GM21423 (cell line): Measurements from ENCODE around the gene NFIB.

Experiments
- ATAC-seq: cut with Tn5 transposase; IDR thresholded peaks from one replicate; pipeline ENCODE4 v1.9.1; 2021; ENCODE audit warnings: mild to moderate bottlenecking, moderate library complexity; ENCODE audit not compliant: unreplicated experiment

The NFIB gene

GRCh38 chr9:14313951-14314423 is at the start of gene NFIB:
NFIB (minus strand) TSS chr9:14314141; CDS start chr9:14313511, 630 bp downstream.
- ATAC-seq, result no peak

- ATAC-seq, result no peak
Observed at GRCh38 chr9:14362175-14362574, 48.2 kb upstream of the NFIB start.

- ATAC-seq, result no peak
Observed at GRCh38 chr9:14361074-14361473, 47.1 kb upstream of the NFIB start.

GRCh38 chr9:14358523-14358922 is 44.6 kb upstream of the NFIB start:
- no peak for ATAC-seq

- ATAC-seq, result no peak
Observed at GRCh38 chr9:14356351-14357265, 42.7 kb upstream of the NFIB start.

- no peak for ATAC-seq
Observed at GRCh38 chr9:14354201-14354600, 40.3 kb upstream of the NFIB start.

GRCh38 chr9:14353222-14354056 is 39.5 kb upstream of the NFIB start:
- ATAC-seq, result peak; percentile 82

GRCh38 chr9:14352503-14352902 is 38.6 kb upstream of the NFIB start:
- no peak for ATAC-seq

- no peak for ATAC-seq
Observed at GRCh38 chr9:14351221-14351836, 37.4 kb upstream of the NFIB start.

- ATAC-seq, result no peak
Observed at GRCh38 chr9:14350754-14351153, 36.8 kb upstream of the NFIB start.

- ATAC-seq, result no peak
Observed at GRCh38 chr9:14350349-14350728, 36.4 kb upstream of the NFIB start.

GRCh38 chr9:14349447-14350348 is 35.8 kb upstream of the NFIB start:
- no peak for ATAC-seq

GRCh38 chr9:14349146-14349446 is 35.2 kb upstream of the NFIB start:
- ATAC-seq, result no peak

GRCh38 chr9:14348373-14349145 is 34.6 kb upstream of the NFIB start:
- ATAC-seq, result no peak

- ATAC-seq, result no peak
Observed at GRCh38 chr9:14348123-14348372, 34.1 kb upstream of the NFIB start.

GRCh38 chr9:14347406-14348122 is 33.6 kb upstream of the NFIB start:
- no peak for ATAC-seq

GRCh38 chr9:14346811-14347405 is 33.0 kb upstream of the NFIB start:
- no peak for ATAC-seq

GRCh38 chr9:14346231-14346791 is 32.4 kb upstream of the NFIB start:
- ATAC-seq, result no peak
